ENCODE data around the gene SLC25A21.
"Not testable (repeated sequence)": the region's sequence is repeated elsewhere in the genome, so short reads cannot be mapped to it uniquely, and the experiment has no call there.

The SLC25A21 gene

GRCh38 chr14:36816481-36816880 is 355.9 kb downstream of the SLC25A21 start:
- no peak for DNase-seq

- not testable (repeated sequence) for DNase-seq
Measured at GRCh38 chr14:36814783-36815182, 357.6 kb downstream of the SLC25A21 start.

GRCh38 chr14:36810209-36810608 is 362.2 kb downstream of the SLC25A21 start:
- DNase-seq, result no peak

GRCh38 chr14:36807727-36808126 is 364.7 kb downstream of the SLC25A21 start:
- DNase-seq, result no peak

GRCh38 chr14:36805131-36805559 is 367.3 kb downstream of the SLC25A21 start:
- DNase-seq, result no peak

- DNase-seq, result no peak
Measured at GRCh38 chr14:36797634-36798033, 374.8 kb downstream of the SLC25A21 start.

GRCh38 chr14:36791402-36791801 is 381.0 kb downstream of the SLC25A21 start:
- DNase-seq, result no peak

GRCh38 chr14:36785511-36785910 is 386.9 kb downstream of the SLC25A21 start:
- no peak for DNase-seq

- no peak for DNase-seq
Measured at GRCh38 chr14:36784541-36784940, 387.9 kb downstream of the SLC25A21 start.

- DNase-seq, result no peak
Measured at GRCh38 chr14:36781897-36782296, 390.5 kb downstream of the SLC25A21 start.

GRCh38 chr14:36773558-36773957 is 398.8 kb downstream of the SLC25A21 start:
- DNase-seq, result no peak

GRCh38 chr14:36773136-36773540 is 399.3 kb downstream of the SLC25A21 start:
- DNase-seq, result no peak

GRCh38 chr14:36771028-36771640 is 401.3 kb downstream of the SLC25A21 start:
- no peak for DNase-seq

- no peak for DNase-seq
Measured at GRCh38 chr14:36768638-36769337, 403.6 kb downstream of the SLC25A21 start.

GRCh38 chr14:36767603-36768281 is 404.7 kb downstream of the SLC25A21 start:
- no peak for DNase-seq

GRCh38 chr14:36766974-36767373 is 405.4 kb downstream of the SLC25A21 start:
- DNase-seq, result no peak

GRCh38 chr14:36757734-36758601 is 414.4 kb downstream of the SLC25A21 start:
- no peak for DNase-seq

- DNase-seq, result no peak
Measured at GRCh38 chr14:36756226-36756625, 416.2 kb downstream of the SLC25A21 start.

GRCh38 chr14:36755756-36756155 is 416.6 kb downstream of the SLC25A21 start:
- no peak for DNase-seq

- no peak for DNase-seq
Measured at GRCh38 chr14:36751920-36752319, 420.5 kb downstream of the SLC25A21 start.

- no peak for DNase-seq
Measured at GRCh38 chr14:36751106-36751505, 421.3 kb downstream of the SLC25A21 start.

GRCh38 chr14:36750244-36750643 is 422.2 kb downstream of the SLC25A21 start:
- no peak for DNase-seq

- DNase-seq, result no peak
Measured at GRCh38 chr14:36748610-36749213, 423.7 kb downstream of the SLC25A21 start.
